ENCODE data around the gene SMU1.

Gene SMU1

DNA sequence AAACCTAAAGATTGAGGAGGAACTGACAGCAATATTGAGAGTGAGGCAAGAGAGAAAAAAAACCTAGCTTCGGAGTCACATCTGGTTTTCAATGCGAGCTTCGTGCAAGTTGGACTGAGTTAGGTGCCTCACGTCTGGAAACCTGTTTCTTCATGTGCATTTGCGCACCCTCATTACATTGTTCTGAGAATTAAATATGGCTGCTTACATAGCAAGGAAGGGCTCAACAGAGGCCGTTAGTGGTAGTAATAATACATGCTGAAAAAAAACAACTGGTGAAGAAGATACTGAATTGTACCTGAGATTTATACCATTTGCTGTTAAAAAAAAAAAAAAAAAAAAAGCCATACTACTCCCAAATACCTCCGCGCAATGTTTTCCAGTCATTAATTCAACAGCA lies 32.8 kb downstream of the SMU1 start:
- Mint-ChIP-seq H3K4me1 (ENCODE audit: low read depth) (peaks cover 18% of the 10 kb centered on the region), H3K36me3 (peaks cover 6% of the 10 kb centered on the region), H3K27ac (peak overlapping the region; percentile 12), H3K9me3 (ENCODE audit: low read depth) (no peaks in the 10 kb centered on the region), H3K27me3 (no peaks in the 10 kb centered on the region), H3K4me3 (peak overlapping the region; percentile 83)

DNA sequence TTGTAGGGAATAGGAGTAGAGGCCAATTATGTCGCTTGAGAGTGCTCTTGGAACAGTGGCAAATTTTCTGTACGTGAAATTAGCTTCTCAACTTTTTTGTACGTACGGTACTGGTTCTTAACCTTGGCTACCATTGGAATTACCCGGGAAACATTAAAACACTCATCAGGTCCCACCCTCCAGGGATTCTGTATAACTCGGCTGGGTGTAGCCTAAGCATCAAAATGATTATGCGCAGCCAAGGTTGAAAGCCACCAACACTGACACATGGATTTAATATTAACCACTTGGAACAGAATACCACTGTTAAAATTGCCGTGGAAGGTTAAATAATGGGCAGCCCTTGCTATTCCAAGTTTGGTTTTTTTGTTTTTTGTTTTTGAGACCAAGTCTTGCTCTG lies 34.0 kb downstream of the SMU1 start:
- H3K27ac Mint-ChIP-seq: no peak overlapping the region
- H3K4me3 Mint-ChIP-seq: no peak overlapping the region
- no peaks in the 10 kb centered on the region for H3K9me3 Mint-ChIP-seq (ENCODE audit: low read depth)
- H3K4me1 Mint-ChIP-seq (ENCODE audit: low read depth): peaks cover 21% of the 10 kb centered on the region
- no peaks in the 10 kb centered on the region for H3K27me3 Mint-ChIP-seq
- H3K36me3 Mint-ChIP-seq: peaks cover 6% of the 10 kb centered on the region

DNA sequence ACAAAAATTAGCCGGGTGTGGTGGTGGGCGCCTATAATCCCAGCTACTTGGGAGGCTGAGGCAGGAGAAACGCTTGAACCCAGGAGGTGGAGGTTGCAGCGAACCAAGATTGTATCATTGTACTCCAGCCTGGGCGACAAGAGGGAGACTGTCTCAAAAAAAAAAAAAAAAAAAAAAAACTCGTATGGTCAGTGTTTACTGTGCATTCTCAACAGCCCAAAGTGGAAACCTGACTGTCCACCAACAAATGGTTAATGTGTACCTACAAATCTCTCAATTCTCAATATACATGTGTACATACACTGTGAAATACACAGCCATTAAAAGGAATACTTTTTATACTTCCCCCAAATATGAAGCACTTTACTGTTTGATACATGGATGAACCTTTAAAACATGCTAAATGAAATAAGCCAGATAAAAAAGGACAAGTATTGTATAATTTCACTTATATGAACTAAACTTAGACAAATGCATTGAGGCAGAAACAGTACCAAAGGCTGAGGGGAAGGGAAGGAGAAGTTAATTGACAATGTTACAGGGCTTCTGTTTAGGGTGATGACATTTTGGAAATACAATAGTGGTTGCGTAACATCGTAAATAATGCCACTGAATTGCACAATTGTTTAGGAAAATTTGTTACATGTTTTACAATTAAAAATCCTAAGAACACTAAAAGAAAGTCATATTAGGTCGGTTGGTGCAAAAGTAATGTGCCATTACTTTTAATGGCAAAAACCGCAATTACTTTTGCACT lies 34.9 kb downstream of the SMU1 start:
- H3K4me1 Mint-ChIP-seq (ENCODE audit: low read depth): peaks cover 22% of the 10 kb centered on the region
- H3K27me3 Mint-ChIP-seq: no peaks in the 10 kb centered on the region
- peak overlapping the region; percentile 16 for H3K27ac Mint-ChIP-seq
- H3K4me3 Mint-ChIP-seq: no peak overlapping the region
- H3K9me3 Mint-ChIP-seq (ENCODE audit: low read depth): no peaks in the 10 kb centered on the region
- peaks cover 8% of the 10 kb centered on the region for H3K36me3 Mint-ChIP-seq

DNA sequence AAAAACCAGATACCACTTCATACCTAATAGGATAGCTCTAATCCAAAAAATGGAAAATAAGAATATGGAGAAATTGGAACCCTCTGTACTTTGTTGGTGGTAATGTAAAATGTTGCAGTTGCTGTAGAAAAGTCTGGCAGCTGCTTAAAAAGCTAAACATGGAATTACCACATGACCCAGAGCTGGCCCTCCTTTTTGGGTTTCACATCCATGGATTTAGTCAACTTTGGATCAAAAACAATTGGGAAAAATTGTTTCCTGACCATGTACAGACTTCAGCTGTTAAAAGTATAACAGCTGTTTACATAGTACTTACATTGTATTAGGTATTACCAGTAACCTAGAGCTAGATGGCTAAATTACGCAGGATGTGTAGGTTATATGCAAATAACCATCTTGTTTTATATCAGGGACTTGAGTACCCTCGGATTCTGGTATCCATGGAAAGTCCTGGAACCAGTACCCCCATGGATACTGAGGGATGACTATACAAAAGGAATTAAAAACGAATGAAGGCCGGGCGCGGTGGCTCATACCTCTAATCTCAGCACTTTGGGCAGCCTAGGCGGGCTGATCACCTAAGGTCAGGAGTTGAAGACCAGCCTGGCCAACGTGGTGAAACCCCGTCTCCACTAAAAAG lies 35.6 kb downstream of the SMU1 start:
- H3K4me3 Mint-ChIP-seq: no peak overlapping the region
- H3K36me3 Mint-ChIP-seq: peaks cover 9% of the 10 kb centered on the region
- H3K27ac Mint-ChIP-seq: peak overlapping the region; percentile 16
- H3K4me1 Mint-ChIP-seq (ENCODE audit: low read depth): peaks cover 27% of the 10 kb centered on the region
- no peaks in the 10 kb centered on the region for H3K9me3 Mint-ChIP-seq (ENCODE audit: low read depth)
- H3K27me3 Mint-ChIP-seq: no peaks in the 10 kb centered on the region

DNA sequence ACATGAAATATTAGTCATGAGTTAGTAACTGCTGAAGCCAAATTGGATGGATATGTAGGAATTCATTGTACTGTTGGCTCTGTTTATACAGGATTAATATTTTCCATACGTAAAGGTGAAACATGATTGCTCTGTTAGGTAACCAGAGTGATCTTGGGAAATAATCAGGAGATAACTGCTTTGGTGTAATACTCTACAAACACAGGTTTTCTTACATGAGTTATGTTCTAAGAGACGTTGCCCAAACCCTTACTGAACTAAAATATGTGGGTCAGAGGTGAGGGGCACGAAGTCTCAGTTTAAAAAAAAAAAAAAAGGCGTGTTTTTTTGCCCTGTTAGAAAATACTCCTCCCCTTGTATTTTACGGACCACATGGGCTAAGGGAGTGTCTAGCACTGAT lies 43.6 kb downstream of the SMU1 start:
- H3K27me3 Mint-ChIP-seq: no peaks in the 10 kb centered on the region
- peak overlapping the region; percentile 34 for H3K27ac Mint-ChIP-seq
- peak overlapping the region; percentile 55 for H3K4me3 Mint-ChIP-seq
- H3K9me3 Mint-ChIP-seq (ENCODE audit: low read depth): no peaks in the 10 kb centered on the region
- peaks cover 19% of the 10 kb centered on the region for H3K36me3 Mint-ChIP-seq
- peaks cover 63% of the 10 kb centered on the region for H3K4me1 Mint-ChIP-seq (ENCODE audit: low read depth)

DNA sequence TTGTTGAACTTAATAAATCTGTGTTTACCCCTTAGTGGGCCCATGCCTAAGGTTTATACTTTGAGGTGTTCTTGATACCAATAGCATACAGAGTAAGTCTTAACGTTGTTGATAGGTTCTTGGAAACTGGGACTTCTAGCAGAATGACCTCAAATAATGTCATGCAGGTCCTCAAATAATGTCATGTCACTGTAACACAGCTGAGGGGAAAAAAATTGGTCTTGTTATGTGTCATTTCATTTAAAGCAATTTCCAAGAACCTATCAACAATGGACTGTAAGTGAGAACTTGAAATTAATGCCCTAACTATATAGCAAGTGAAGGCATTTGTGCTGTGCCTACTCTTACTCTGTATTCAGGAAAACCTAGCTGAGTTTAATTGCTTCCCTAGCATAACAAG lies 44.2 kb downstream of the SMU1 start:
- H3K9me3 Mint-ChIP-seq (ENCODE audit: low read depth): no peaks in the 10 kb centered on the region
- H3K4me1 Mint-ChIP-seq (ENCODE audit: low read depth): peaks cover 62% of the 10 kb centered on the region
- peaks cover 19% of the 10 kb centered on the region for H3K36me3 Mint-ChIP-seq
- H3K27ac Mint-ChIP-seq: no peak overlapping the region
- no peaks in the 10 kb centered on the region for H3K27me3 Mint-ChIP-seq
- H3K4me3 Mint-ChIP-seq: peak overlapping the region; percentile 55

DNA sequence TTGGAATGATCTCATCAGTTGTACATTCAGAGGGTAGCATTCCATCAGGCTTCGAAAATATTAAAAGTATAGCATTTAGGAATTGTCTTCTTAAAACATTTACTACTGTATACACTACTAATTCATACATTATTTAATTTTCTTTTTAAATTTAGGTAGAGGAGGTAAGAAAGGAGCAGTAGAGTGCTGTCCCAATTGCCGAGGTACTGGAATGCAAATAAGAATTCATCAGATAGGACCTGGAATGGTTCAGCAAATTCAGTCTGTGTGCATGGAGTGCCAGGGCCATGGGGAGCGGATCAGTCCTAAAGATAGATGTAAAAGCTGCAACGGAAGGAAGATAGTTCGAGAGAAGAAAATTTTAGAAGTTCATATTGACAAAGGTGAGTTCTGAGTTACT lies 46.2 kb downstream of the SMU1 start:
- Mint-ChIP-seq H3K9me3 (ENCODE audit: low read depth) (no peaks in the 10 kb centered on the region), H3K27ac (no peak overlapping the region)

DNA sequence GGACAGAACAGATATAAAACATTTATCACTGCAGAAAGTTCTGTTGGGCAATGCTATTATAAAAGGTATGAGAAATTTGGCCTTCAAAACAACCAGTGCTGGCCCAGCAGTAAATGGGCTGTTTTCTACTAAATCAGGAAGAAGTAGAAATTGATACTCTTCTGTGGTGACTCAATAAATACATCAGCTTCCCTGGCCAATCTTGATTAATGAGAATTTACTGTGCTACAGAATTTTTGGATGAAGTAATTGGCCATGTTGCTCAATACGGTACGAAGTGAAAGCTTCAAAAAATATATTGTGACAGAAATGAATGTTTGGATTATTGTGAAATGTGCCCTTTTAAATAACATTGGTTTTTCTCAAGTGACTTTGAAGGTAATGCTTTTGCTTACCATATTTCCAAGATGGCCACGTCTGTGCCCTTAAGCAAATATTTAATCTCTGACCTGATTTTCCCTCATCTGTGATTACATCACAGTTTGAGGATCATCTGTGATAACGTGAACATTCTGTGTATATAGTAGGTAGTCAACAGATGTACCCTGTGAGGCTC lies 47.2 kb downstream of the SMU1 start:
- Mint-ChIP-seq H3K4me1 (ENCODE audit: low read depth) (peaks cover 64% of the 10 kb centered on the region), H3K9me3 (ENCODE audit: low read depth) (no peaks in the 10 kb centered on the region), H3K27ac (peak overlapping the region; percentile 81), H3K36me3 (peaks cover 19% of the 10 kb centered on the region), H3K27me3 (no peaks in the 10 kb centered on the region), H3K4me3 (peak overlapping the region; percentile 97)

More for the DNA sequence above, 46.2 kb downstream of the SMU1 start:
- Mint-ChIP-seq H3K27me3 (no peaks in the 10 kb centered on the region), H3K36me3 (peaks cover 19% of the 10 kb centered on the region), H3K4me3 (peak overlapping the region; percentile 97), H3K4me1 (ENCODE audit: low read depth) (peaks cover 64% of the 10 kb centered on the region)

DNA sequence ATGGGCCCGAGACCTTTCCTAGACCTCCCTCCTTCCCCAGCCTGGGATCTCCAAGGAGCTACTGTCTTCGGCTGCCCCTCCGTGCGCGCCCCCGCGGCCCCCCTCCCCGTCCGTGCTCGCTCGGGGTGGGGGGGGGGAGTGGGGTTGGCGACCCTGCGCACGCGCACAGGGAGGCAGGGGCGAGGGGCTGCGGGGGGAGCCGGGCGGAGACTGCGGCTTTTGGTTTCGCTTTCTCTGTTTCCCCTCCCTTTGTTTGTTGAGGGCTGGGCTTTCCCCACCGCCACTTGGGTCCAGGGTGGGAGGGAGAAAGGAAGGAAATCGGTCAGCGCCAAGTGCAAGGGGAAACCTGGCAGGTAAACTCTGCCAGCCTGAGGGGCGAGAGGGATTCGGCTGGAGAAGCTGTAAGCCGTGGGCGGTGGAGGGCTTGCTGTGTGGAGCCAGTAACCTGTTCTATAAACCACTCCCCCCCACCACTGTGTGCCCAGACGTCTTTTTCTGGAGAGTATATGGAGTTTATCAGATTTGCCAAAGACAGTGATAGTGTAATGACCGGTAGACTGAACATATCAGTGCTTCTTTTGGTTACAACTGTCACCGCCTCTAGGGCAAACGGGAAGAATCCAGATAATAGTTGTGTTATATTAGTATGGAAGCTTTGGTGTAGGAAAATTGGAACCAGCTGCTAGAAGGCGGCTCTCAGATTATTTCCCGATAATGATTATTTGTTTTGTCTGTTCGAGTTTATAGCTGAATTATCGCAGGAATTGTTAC lies 50.7 kb downstream of the SMU1 start:
- H3K27ac Mint-ChIP-seq: peak overlapping the region; percentile 94

DNA sequence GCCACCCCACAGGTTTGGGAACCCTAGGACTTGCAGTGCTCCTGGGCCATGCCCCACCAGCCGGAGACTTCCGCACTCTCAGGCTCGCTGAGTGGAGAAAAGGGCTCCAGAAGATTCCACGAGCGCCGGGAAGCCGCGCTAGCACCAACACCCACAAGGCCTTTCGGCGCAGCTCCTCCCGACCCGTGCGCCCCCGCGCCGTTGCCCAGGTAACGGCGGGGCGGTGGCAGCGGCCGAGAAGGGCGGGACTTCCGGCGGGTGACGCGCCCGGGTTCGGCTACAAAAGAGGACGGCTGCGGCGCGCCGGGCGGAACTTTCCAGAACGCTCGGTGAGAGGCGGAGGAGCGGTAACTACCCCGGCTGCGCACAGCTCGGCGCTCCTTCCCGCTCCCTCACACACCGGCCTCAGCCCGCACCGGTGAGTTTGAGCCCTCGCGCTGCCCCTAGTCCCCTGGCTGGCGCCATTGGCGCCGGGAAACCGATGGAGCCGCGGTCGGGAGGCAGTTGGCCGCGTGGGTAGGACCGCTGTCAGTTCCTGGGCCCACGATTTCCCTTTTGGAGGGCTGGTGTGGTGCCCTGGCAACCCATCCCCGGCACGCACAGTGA lies 51.4 kb downstream of the SMU1 start, which contains the start of gene DNAJA1:
Gene DNAJA1, plus strand, starts transcription at position 308 of the 606 bp plus-strand sequence. CDS start 1,212 bp downstream, outside the sequence.
- Mint-ChIP-seq H3K4me3 (peak within 1 kb of the TSS; percentile 97), H3K36me3 (peaks cover 16% of the 10 kb centered on the region), H3K27me3 (no peaks in the 10 kb centered on the region), H3K9me3 (ENCODE audit: low read depth) (no peaks in the 10 kb centered on the region), H3K27ac (peak within 1 kb of the TSS; percentile 94), H3K4me1 (ENCODE audit: low read depth) (peaks cover 64% of the 10 kb centered on the region)

More for the DNA sequence above, 50.7 kb downstream of the SMU1 start:
- Mint-ChIP-seq H3K36me3 (peaks cover 18% of the 10 kb centered on the region), H3K4me3 (peak overlapping the region; percentile 97), H3K4me1 (ENCODE audit: low read depth) (peaks cover 64% of the 10 kb centered on the region), H3K27me3 (no peaks in the 10 kb centered on the region), H3K9me3 (ENCODE audit: low read depth) (no peaks in the 10 kb centered on the region)

DNA sequence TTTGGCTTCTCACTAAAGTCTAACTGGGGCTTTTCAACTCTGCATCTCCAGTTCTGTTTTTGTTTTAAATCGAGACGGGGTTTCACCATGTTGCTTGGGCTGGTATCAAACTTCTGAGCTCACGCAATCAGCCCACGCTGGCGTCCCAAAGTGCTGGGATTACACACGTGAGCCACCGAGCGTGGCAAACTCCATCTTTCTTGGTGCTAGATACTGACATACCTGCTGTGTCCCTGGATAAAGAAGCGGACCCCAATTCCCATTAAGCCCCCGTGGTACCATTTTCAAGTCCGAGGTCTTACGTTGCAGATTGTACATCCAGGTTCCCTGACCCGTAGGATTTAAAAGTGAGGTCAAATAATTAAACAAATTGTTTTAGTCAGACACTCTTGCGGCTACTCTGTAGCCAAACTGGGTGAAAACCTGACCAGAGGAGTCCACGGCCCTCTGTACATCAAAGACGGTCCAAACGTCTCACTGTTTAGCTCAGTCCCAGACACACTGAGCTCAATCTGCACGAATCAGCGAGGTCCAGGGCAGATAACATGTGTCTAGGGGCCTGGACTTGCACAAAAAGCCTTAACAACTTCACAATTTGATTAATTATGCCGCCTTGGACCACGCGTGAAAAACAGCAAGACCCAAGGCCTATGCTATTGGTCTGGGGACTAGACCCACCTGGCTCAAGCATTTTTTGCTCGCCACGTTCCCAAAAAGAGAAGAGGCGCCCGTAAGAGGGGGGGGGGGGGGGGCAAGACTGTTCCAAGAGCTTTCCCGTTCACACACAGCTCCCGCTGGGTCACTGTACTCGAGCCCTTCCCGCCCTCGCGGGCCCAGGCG lies 52.1 kb downstream of the SMU1 start:
- Mint-ChIP-seq H3K27ac (peak overlapping the region; percentile 94), H3K4me1 (ENCODE audit: low read depth) (peaks cover 58% of the 10 kb centered on the region), H3K36me3 (peaks cover 11% of the 10 kb centered on the region), H3K4me3 (peak overlapping the region; percentile 97), H3K27me3 (no peaks in the 10 kb centered on the region), H3K9me3 (ENCODE audit: low read depth) (no peaks in the 10 kb centered on the region)

DNA sequence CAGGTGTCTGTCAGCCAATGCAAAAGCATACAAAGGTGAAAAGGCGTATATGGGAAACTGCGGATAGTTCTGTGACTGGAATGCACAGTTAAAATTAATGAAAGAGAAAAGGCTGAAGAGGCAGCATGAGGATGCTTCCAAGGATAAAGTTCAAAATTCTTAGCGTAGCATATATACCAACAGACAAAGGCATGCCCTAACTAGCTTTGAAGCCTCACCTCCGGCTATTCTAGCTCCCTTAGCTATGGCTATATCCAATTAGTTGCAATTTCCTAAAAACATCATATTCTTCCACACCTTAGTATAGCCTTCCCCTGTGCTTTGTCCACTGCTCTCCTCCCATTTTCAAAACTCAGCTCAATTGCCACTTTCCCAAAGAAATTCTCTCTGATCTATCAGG lies 52.8 kb downstream of the SMU1 start:
- Mint-ChIP-seq H3K36me3 (peaks cover 11% of the 10 kb centered on the region), H3K4me3 (peak overlapping the region; percentile 97), H3K27ac (peak overlapping the region; percentile 94), H3K4me1 (ENCODE audit: low read depth) (peaks cover 51% of the 10 kb centered on the region), H3K9me3 (ENCODE audit: low read depth) (no peaks in the 10 kb centered on the region), H3K27me3 (no peaks in the 10 kb centered on the region)

DNA sequence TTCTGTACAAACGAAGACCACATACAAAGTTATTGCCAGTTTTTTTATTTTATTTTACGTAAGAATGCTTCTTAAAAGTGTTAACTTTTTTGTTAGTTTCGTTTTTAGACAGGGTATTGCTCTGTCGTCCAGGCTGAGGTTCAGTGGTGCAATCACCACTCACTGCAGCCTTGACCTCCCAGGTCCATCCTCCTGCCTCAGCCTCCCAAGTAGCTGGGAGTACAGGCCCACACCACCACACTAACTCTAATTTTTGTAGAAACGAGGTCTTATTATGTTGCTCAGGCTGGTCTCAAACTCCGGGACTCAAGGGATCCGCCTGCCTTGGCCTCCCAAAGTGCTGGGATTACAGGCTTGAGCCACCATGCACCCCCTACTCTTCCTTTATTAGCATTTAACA lies 53.7 kb downstream of the SMU1 start:
- Mint-ChIP-seq H3K27me3 (no peaks in the 10 kb centered on the region), H3K27ac (peak overlapping the region; percentile 50), H3K4me1 (ENCODE audit: low read depth) (peaks cover 43% of the 10 kb centered on the region), H3K36me3 (peaks cover 11% of the 10 kb centered on the region), H3K9me3 (ENCODE audit: low read depth) (no peaks in the 10 kb centered on the region), H3K4me3 (peak overlapping the region; percentile 49)

DNA sequence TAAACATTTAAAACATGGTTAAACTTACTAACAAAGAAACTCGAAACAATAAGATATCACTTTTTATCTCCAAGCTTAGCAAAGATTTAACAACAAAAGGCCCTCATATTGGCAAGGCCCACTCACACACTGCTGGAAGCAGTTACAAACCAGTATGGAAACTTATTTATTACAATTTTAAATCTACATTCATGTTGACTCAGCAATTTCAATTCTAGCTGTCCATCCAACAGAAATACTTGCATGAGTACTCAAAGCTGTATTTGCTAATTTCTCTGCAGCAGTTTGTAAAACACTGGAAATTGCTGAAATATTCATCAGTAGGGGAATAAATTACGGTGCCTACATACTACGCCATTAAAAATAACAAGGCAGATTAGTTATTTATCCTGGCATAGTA lies 54.2 kb downstream of the SMU1 start:
- no peak overlapping the region for H3K4me3 Mint-ChIP-seq
- H3K9me3 Mint-ChIP-seq (ENCODE audit: low read depth): no peaks in the 10 kb centered on the region
- peaks cover 41% of the 10 kb centered on the region for H3K4me1 Mint-ChIP-seq (ENCODE audit: low read depth)

More for the DNA sequence above, 54.2 kb downstream of the SMU1 start:
- Mint-ChIP-seq H3K27ac (peak overlapping the region; percentile 28), H3K27me3 (no peaks in the 10 kb centered on the region), H3K36me3 (peaks cover 11% of the 10 kb centered on the region)
